Fibroblast of skin of right biceps (primary cell): Measurements from ENCODE around the gene RHOJ.
A peak's percentile ranks its signal among the peaks of the same experiment; 100 is the strongest.
"Not testable (repeated sequence)": the region's sequence is repeated elsewhere in the genome, so short reads cannot be mapped to it uniquely, and the experiment has no call there.

Source experiments
- DNase-seq: peaks from one replicate; pipeline ENCODE4 v3.0.0-alpha.2; 2013

The RHOJ gene

GRCh38 chr14:63204407-63205043 is at the start of gene RHOJ:
RHOJ (plus strand) TSS chr14:63204443; CDS start chr14:63204870, 427 bp downstream.
- DNase-seq = peak; percentile 43

GRCh38 chr14:63155511-63156185 is 48.6 kb upstream of the RHOJ start:
- DNase-seq = peak; percentile 44

GRCh38 chr14:63157195-63157594 is 47.0 kb upstream of the RHOJ start:
- DNase-seq = no peak

GRCh38 chr14:63163306-63163705 is 40.9 kb upstream of the RHOJ start:
- no peak for DNase-seq

GRCh38 chr14:63164108-63164683 is 40.0 kb upstream of the RHOJ start:
- no peak for DNase-seq

GRCh38 chr14:63165267-63165666 is 39.0 kb upstream of the RHOJ start:
- DNase-seq = not testable (repeated sequence)

- DNase-seq = no peak
These were observed 37.2 kb upstream of the RHOJ start for GRCh38 chr14:63167044-63167443.

- peak; percentile 75 for DNase-seq
These were observed 29.5 kb upstream of the RHOJ start for GRCh38 chr14:63174760-63175191.

GRCh38 chr14:63175531-63175930 is 28.7 kb upstream of the RHOJ start:
- no peak for DNase-seq

- DNase-seq = peak; percentile 60
These were observed 25.3 kb upstream of the RHOJ start for GRCh38 chr14:63178912-63179311.

GRCh38 chr14:63179383-63179782 is 24.9 kb upstream of the RHOJ start:
- DNase-seq = no peak

GRCh38 chr14:63180011-63180410 is 24.2 kb upstream of the RHOJ start:
- DNase-seq = no peak

GRCh38 chr14:63182968-63183367 is 21.3 kb upstream of the RHOJ start:
- DNase-seq = no peak

- peak; percentile 67 for DNase-seq
These were observed 17.8 kb upstream of the RHOJ start for GRCh38 chr14:63186453-63186852.

- no peak for DNase-seq
These were observed 13.0 kb upstream of the RHOJ start for GRCh38 chr14:63191211-63191610.

GRCh38 chr14:63192085-63192484 is 12.2 kb upstream of the RHOJ start:
- peak; percentile 42 for DNase-seq

- no peak for DNase-seq
These were observed 11.0 kb upstream of the RHOJ start for GRCh38 chr14:63193236-63193635.

- no peak for DNase-seq
These were observed 4.1 kb upstream of the RHOJ start for GRCh38 chr14:63200035-63200740.

- DNase-seq = peak; percentile 19
These were observed 3.5 kb upstream of the RHOJ start for GRCh38 chr14:63200767-63201166.

GRCh38 chr14:63203015-63203414 is 1.2 kb upstream of the RHOJ start:
- no peak for DNase-seq

- DNase-seq = peak; percentile 99
These were observed 431 bp upstream of the RHOJ start for GRCh38 chr14:63203618-63204406.

- DNase-seq = peak; percentile 19
These were observed 867 bp downstream of the RHOJ start for GRCh38 chr14:63205044-63205575.
